Stimulated activated naive CD4-positive, alpha-beta T cell treated with Interleukin-2 at 50 U/mL for 16 hours (primary cell): ENCODE data around the gene GLRA3.
"Not testable (repeated sequence)": the region's sequence is repeated elsewhere in the genome, so short reads cannot be mapped to it uniquely, and the experiment has no call there.

Source experiments
- DNase-seq: peaks from one replicate; lab custom pipeline; 2025; lab: John Stamatoyannopoulos, UW

The GLRA3 gene

GRCh38 chr4:174828845-174829701 is at the start of gene GLRA3:
Gene GLRA3 (minus strand): TSS chr4:174829247. CDS start chr4:174828811, 436 bp downstream.
- no peak for DNase-seq

- no peak for DNase-seq
Measured at GRCh38 chr4:174874898-174875297, 45.9 kb upstream of the GLRA3 start.

- DNase-seq = no peak
Measured at GRCh38 chr4:174873931-174874330, 44.9 kb upstream of the GLRA3 start.

- not testable (repeated sequence) for DNase-seq
Measured at GRCh38 chr4:174873146-174873545, 44.1 kb upstream of the GLRA3 start.

GRCh38 chr4:174871407-174871806 is 42.4 kb upstream of the GLRA3 start:
- no peak for DNase-seq

- no peak for DNase-seq
Measured at GRCh38 chr4:174870311-174870710, 41.3 kb upstream of the GLRA3 start.

GRCh38 chr4:174869339-174869738 is 40.3 kb upstream of the GLRA3 start:
- DNase-seq = no peak

GRCh38 chr4:174867903-174868302 is 38.9 kb upstream of the GLRA3 start:
- DNase-seq = no peak

GRCh38 chr4:174865418-174865985 is 36.5 kb upstream of the GLRA3 start:
- no peak for DNase-seq

- no peak for DNase-seq
Measured at GRCh38 chr4:174864031-174864430, 35.0 kb upstream of the GLRA3 start.

GRCh38 chr4:174860588-174860987 is 31.5 kb upstream of the GLRA3 start:
- no peak for DNase-seq

- no peak for DNase-seq
Measured at GRCh38 chr4:174859904-174860303, 30.9 kb upstream of the GLRA3 start.

GRCh38 chr4:174856926-174857800 is 28.1 kb upstream of the GLRA3 start:
- no peak for DNase-seq

GRCh38 chr4:174855050-174855449 is 26.0 kb upstream of the GLRA3 start:
- no peak for DNase-seq

- DNase-seq = no peak
Measured at GRCh38 chr4:174853629-174854028, 24.6 kb upstream of the GLRA3 start.

- no peak for DNase-seq
Measured at GRCh38 chr4:174848596-174848995, 19.5 kb upstream of the GLRA3 start.

- DNase-seq = no peak
Measured at GRCh38 chr4:174847801-174848427, 18.9 kb upstream of the GLRA3 start.

GRCh38 chr4:174835536-174835935 is 6.5 kb upstream of the GLRA3 start:
- DNase-seq = no peak

GRCh38 chr4:174834477-174834876 is 5.4 kb upstream of the GLRA3 start:
- no peak for DNase-seq

GRCh38 chr4:174826660-174827059 is 2.4 kb downstream of the GLRA3 start:
- DNase-seq = no peak

GRCh38 chr4:174815282-174815681 is 13.8 kb downstream of the GLRA3 start:
- no peak for DNase-seq

GRCh38 chr4:174813292-174813691 is 15.8 kb downstream of the GLRA3 start:
- no peak for DNase-seq
